Endodermal cell (in vitro differentiated cells): Measurements from ENCODE around the gene METTL16. TPM values are rescaled to one million over a fixed set of nuclear protein-coding genes. Genes with fewer than 3 reads are reported as not detected.
"Not testable (repeated sequence)": the region's sequence is repeated elsewhere in the genome, so short reads cannot be mapped to it uniquely, and the experiment has no call there.

Experiments
- DNase-seq: peaks from one replicate; pipeline ENCODE4 v3.0.0-alpha.2; 2017
- H3K27ac ChIP-seq: 2 replicates; pipeline ENCODE4 v1.5.1; 2013; ENCODE audit warnings: mild to moderate bottlenecking, low read depth, low read length, moderate library complexity
- H3K27me3 ChIP-seq: 2 replicates; pipeline ENCODE4 v1.6.1; 2013; ENCODE audit warnings: mild to moderate bottlenecking, low read length, moderate library complexity; ENCODE audit not compliant: insufficient read depth, control insufficient read depth, poor library complexity, severe bottlenecking
- H3K36me3 ChIP-seq: 2 replicates; pipeline ENCODE4 v1.7.0; 2013; ENCODE audit warnings: mild to moderate bottlenecking, low read length, moderate library complexity; ENCODE audit not compliant: control insufficient read depth, insufficient read depth
- H3K4me1 ChIP-seq: one replicate; pipeline ENCODE4 v1.7.0; 2013; ENCODE audit warnings: low read length; ENCODE audit not compliant: control insufficient read depth, insufficient read depth
- H3K4me3 ChIP-seq: 2 replicates; pipeline ENCODE4 v1.5.1; 2013; ENCODE audit warnings: mild to moderate bottlenecking, low read length, moderate library complexity
- H3K9ac ChIP-seq: 2 replicates; pipeline ENCODE4 v1.6.1; 2013; ENCODE audit warnings: mild to moderate bottlenecking, low read length, moderate library complexity; ENCODE audit not compliant: poor library complexity, severe bottlenecking; ENCODE audit errors: extremely low read depth
- H3K9me3 ChIP-seq: 2 replicates; pipeline ENCODE4 v1.6.1; 2013; ENCODE audit warnings: mild to moderate bottlenecking, low read length, moderate library complexity; ENCODE audit not compliant: control insufficient read depth
- H3K27ac Mint-ChIP-seq: 2 replicates; pipeline ENCODE4 v1.8.0; 2020; ENCODE audit warnings: mixed read lengths
- H3K27me3 Mint-ChIP-seq: 2 replicates; pipeline ENCODE4 v1.8.0; 2021; ENCODE audit warnings: mild to moderate bottlenecking, mixed read lengths; ENCODE audit not compliant: insufficient read depth
- H3K36me3 Mint-ChIP-seq: 2 replicates; pipeline ENCODE4 v1.8.0; 2020; ENCODE audit warnings: low read depth, mixed read lengths
- H3K4me1 Mint-ChIP-seq: 2 replicates; pipeline ENCODE4 v1.8.0; 2020; ENCODE audit warnings: mixed read lengths
- H3K4me3 Mint-ChIP-seq: 2 replicates; pipeline ENCODE4 v1.8.0; 2020; ENCODE audit warnings: mild to moderate bottlenecking, moderate library complexity, mixed read lengths
- H3K9me3 Mint-ChIP-seq: 2 replicates; pipeline ENCODE4 v1.8.0; 2020; ENCODE audit warnings: mild to moderate bottlenecking, mixed read lengths
- WGBS, 2 experiments: methylation state at CpG; one replicate each; pipeline versions ENCODE4 v1.1.5 to v1.1.7; 2013; ENCODE audit warnings: missing lambda C conversion rate in 2 of 2, mixed read lengths in 1 of 2; ENCODE audit not compliant: insufficient coverage in 1 of 2, insufficient read length in 1 of 2; 5-methylcytosine and 5-hydroxymethylcytosine counted together
- total RNA-seq, 2 donors: library from RNA; stranded (reverse); fragmentation: NEBNext Ultra II Directional in 1 of 2; extraction: Animal tissue kit (Norgen Biotek cat#: 25700) in 1 of 2; gene quantifications; 2 replicates in 1 of 2; 3 replicates in 1 of 2; pipeline ENCODE4 v1.2.1, GENCODE V29; 2021
- TF ChIP-seq, protein P1 (sequence below): fragments of 200-600 bp; sonication (generic); conservative IDR thresholded peaks from 2 replicates; pipeline ENCODE4 v1.5.0; 2021; ENCODE audit warnings: antibody characterized with exemption, mild to moderate bottlenecking

The METTL16 gene
- total RNA-seq, 2 donors from 2014 or later, result 51.5 to 59.6 TPM

DNA sequence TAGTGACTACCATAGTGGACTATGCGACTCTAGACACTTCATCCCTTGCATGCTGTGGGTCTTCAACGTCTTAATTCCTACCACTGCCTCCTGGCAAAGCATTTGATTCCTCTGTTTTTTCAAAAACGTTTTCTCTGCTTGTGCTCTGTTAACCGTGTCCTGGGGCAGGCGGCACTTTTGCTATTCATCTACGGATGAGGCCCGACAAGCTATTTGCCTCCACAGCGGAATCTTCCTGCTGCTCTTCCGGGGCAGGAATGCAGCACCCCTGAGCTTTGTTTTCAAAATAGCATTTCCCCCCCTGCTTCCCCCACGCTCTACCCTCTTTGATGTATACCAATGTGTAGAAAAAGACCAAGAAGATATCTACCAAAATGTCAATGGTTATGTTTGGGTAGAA lies 39.8 kb upstream of the METTL16 start:
- H3K4me1 ChIP-seq, result peaks cover 7% of the 10 kb centered on the region
- Mint-ChIP-seq H3K4me3 (no peak overlapping the region), H3K27me3 (no peaks in the 10 kb centered on the region), H3K27ac (peak overlapping the region; percentile 45), H3K4me1 (peaks cover 9% of the 10 kb centered on the region), H3K9me3 (peaks cover 10% of the 10 kb centered on the region), H3K36me3 (no peaks in the 10 kb centered on the region)
- TF ChIP-seq, protein P1, sequence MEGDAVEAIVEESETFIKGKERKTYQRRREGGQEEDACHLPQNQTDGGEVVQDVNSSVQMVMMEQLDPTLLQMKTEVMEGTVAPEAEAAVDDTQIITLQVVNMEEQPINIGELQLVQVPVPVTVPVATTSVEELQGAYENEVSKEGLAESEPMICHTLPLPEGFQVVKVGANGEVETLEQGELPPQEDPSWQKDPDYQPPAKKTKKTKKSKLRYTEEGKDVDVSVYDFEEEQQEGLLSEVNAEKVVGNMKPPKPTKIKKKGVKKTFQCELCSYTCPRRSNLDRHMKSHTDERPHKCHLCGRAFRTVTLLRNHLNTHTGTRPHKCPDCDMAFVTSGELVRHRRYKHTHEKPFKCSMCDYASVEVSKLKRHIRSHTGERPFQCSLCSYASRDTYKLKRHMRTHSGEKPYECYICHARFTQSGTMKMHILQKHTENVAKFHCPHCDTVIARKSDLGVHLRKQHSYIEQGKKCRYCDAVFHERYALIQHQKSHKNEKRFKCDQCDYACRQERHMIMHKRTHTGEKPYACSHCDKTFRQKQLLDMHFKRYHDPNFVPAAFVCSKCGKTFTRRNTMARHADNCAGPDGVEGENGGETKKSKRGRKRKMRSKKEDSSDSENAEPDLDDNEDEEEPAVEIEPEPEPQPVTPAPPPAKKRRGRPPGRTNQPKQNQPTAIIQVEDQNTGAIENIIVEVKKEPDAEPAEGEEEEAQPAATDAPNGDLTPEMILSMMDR, result no peak
- H3K36me3 ChIP-seq, result no peaks in the 10 kb centered on the region
- H3K27ac ChIP-seq, result peak overlapping the region; percentile 75
- peak overlapping the region; percentile 34 for H3K4me3 ChIP-seq
- peak; percentile 81 for DNase-seq
- H3K9me3 ChIP-seq, result no peaks in the 10 kb centered on the region
- H3K9ac ChIP-seq, result no peak overlapping the region
- H3K27me3 ChIP-seq, result no peaks in the 10 kb centered on the region
- 11 to 32% methylated on average over 7 to 10 of the region's 10 CpGs for WGBS, 2 experiments

- no peak overlapping the region for H3K27ac Mint-ChIP-seq
- peaks cover 7% of the 10 kb centered on the region for H3K4me1 ChIP-seq
- H3K9me3 Mint-ChIP-seq, result peaks cover 6% of the 10 kb centered on the region
- H3K4me3 Mint-ChIP-seq, result no peak overlapping the region
- no peaks in the 10 kb centered on the region for H3K36me3 ChIP-seq
- H3K36me3 Mint-ChIP-seq, result no peaks in the 10 kb centered on the region
- no peak overlapping the region for H3K27ac ChIP-seq
- H3K27me3 ChIP-seq, result no peaks in the 10 kb centered on the region
- no peak overlapping the region for H3K4me3 ChIP-seq
- H3K27me3 Mint-ChIP-seq, result no peaks in the 10 kb centered on the region
- TF ChIP-seq, protein P1, result no peak
- WGBS, 2 experiments, result 90 to 94% methylated on average over 6 to 8 of the region's 8 CpGs
- peaks cover 9% of the 10 kb centered on the region for H3K4me1 Mint-ChIP-seq
- no peaks in the 10 kb centered on the region for H3K9me3 ChIP-seq
- no peak overlapping the region for H3K9ac ChIP-seq
- peak; percentile 66 for DNase-seq
These were observed 37.9 kb upstream of the METTL16 start for GRCh38 chr17:2549392-2550211.

- not testable (repeated sequence) for H3K4me1 Mint-ChIP-seq, H3K9me3 Mint-ChIP-seq, H3K9ac ChIP-seq, H3K4me3 ChIP-seq, H3K27ac Mint-ChIP-seq, H3K4me3 Mint-ChIP-seq, H3K36me3 ChIP-seq, DNase-seq, H3K27me3 Mint-ChIP-seq, H3K4me1 ChIP-seq, H3K27me3 ChIP-seq, H3K36me3 Mint-ChIP-seq, H3K27ac ChIP-seq, H3K9me3 ChIP-seq
- WGBS, 2 experiments, result 89 to 93% methylated on average over 7 to 9 of the region's 9 CpGs
These were observed 36.3 kb upstream of the METTL16 start for GRCh38 chr17:2548026-2548425.
